DOHH2 (cell line): Measurements from ENCODE around the gene ZNF112.

Experiments used
- H3F3A ChIP-seq: fragments of 200-600 bp; sonication (generic), shearing (Covaris generic); 2 replicates; pipeline ENCODE4 v1.6.0; 2016; ENCODE audit warnings: antibody characterized with exemption, mild to moderate bottlenecking; ENCODE audit not compliant: control insufficient read depth, insufficient read depth
- H3K27ac ChIP-seq: fragments of 200-600 bp; sonication (generic); 2 replicates; pipeline ENCODE4 v1.5.1; 2014; ENCODE audit warnings: low read depth, mild to moderate bottlenecking, low read length, moderate library complexity
- H3K27me3 ChIP-seq: fragments of 200-600 bp; sonication (generic); 2 replicates; pipeline ENCODE4 v1.6.1; 2014; ENCODE audit warnings: mild to moderate bottlenecking, low read length, mixed read lengths; ENCODE audit not compliant: control insufficient read depth
- H3K36me3 ChIP-seq: fragments of 200-600 bp; sonication (generic); 2 replicates; pipeline ENCODE4 v1.6.1; 2014; ENCODE audit warnings: mild to moderate bottlenecking, low read length, moderate library complexity, mixed read lengths; ENCODE audit not compliant: control insufficient read depth
- H3K4me1 ChIP-seq: fragments of 200-600 bp; sonication (generic); 2 replicates; pipeline ENCODE4 v1.6.1; 2014; ENCODE audit warnings: mild to moderate bottlenecking, low read length, mixed read lengths; ENCODE audit not compliant: control insufficient read depth
- H3K4me2 ChIP-seq: fragments of 200-600 bp; sonication (generic); 2 replicates; pipeline ENCODE4 v1.6.0; 2014; ENCODE audit warnings: mild to moderate bottlenecking, low read length, moderate library complexity
- H3K4me3 ChIP-seq: fragments of 200-600 bp; sonication (generic); 2 replicates; pipeline ENCODE4 v1.5.1; 2014; ENCODE audit warnings: mild to moderate bottlenecking, low read length, mixed read lengths
- H3K79me2 ChIP-seq: fragments of 200-600 bp; sonication (generic); 2 replicates; pipeline ENCODE4 v1.6.1; 2014; ENCODE audit warnings: mild to moderate bottlenecking, low read length, mixed read lengths; ENCODE audit not compliant: control insufficient read depth
- H3K9me2 ChIP-seq: fragments of 200-600 bp; sonication (generic); replicated peaks from 2 replicates; pipeline ENCODE4 v1.6.1; 2014; ENCODE audit warnings: mild to moderate bottlenecking, low read length, mixed read lengths; ENCODE audit not compliant: control insufficient read depth
- H3K9me3 ChIP-seq: fragments of 200-600 bp; sonication (generic); 2 replicates; pipeline ENCODE4 v1.6.1; 2014; ENCODE audit warnings: antibody characterized with exemption, low read length, mixed read lengths; ENCODE audit not compliant: control insufficient read depth, insufficient read depth
- H4K20me1 ChIP-seq: fragments of 200-600 bp; sonication (generic); 2 replicates; pipeline ENCODE4 v1.6.0; 2014; ENCODE audit warnings: low read depth, mild to moderate bottlenecking, antibody characterized with exemption, low read length, moderate library complexity; ENCODE audit not compliant: control insufficient read depth, insufficient read depth
- CTCF ChIP-seq: fragments of 200-600 bp; sonication (generic); IDR thresholded peaks from one replicate; pipeline ENCODE4 v1.5.1; 2014; ENCODE audit warnings: antibody characterized with exemption, mild to moderate bottlenecking, low read depth, low read length; ENCODE audit not compliant: poor library complexity, severe bottlenecking
- EZH2phosphoT487 ChIP-seq: fragments of 200-600 bp; sonication (generic); IDR thresholded peaks from 2 replicates; pipeline ENCODE4 v1.6.1; 2017; ENCODE audit warnings: borderline replicate concordance, mild to moderate bottlenecking, antibody characterized with exemption, low read length, moderate library complexity, mixed read lengths

Gene ZNF112

GRCh38 chr19:44280916-44281315 is 75.6 kb downstream of the ZNF112 start:
- Histone ChIP-seq H3K36me3 (no peaks in the 10 kb centered on the region), H3K9me3 (no peaks in the 10 kb centered on the region; the same call in 1 of the 2 replicates), H3K9me2 (no peaks in the 10 kb centered on the region), H3F3A (no peaks in the 10 kb centered on the region), H4K20me1 (no peaks in the 10 kb centered on the region), H3K27ac (no peak overlapping the region), H3K79me2 (no peaks in the 10 kb centered on the region), H3K4me3 (no peak overlapping the region), H3K4me1 (no peaks in the 10 kb centered on the region), H3K4me2 (no peak overlapping the region), H3K27me3 (no peaks in the 10 kb centered on the region)
- TF ChIP-seq CTCF (no peak), EZH2phosphoT487 (no peak)

- no peaks in the 10 kb centered on the region for H3K79me2 ChIP-seq
- H3K27ac ChIP-seq, result no peak overlapping the region
- no peak overlapping the region for H3K4me3 ChIP-seq
- no peaks in the 10 kb centered on the region for H3K9me2 ChIP-seq
- H3K36me3 ChIP-seq, result no peaks in the 10 kb centered on the region
- no peak overlapping the region for H3K4me2 ChIP-seq
- H3K27me3 ChIP-seq, result no peaks in the 10 kb centered on the region
- TF ChIP-seq CTCF, result no peak
- TF ChIP-seq EZH2phosphoT487, result no peak
- H3K4me1 ChIP-seq, result no peaks in the 10 kb centered on the region
- no peaks in the 10 kb centered on the region for H4K20me1 ChIP-seq
- H3K9me3 ChIP-seq, result no peaks in the 10 kb centered on the region; the same call in 1 of the 2 replicates
- no peaks in the 10 kb centered on the region for H3F3A ChIP-seq
Observed at GRCh38 chr19:44278181-44278690, 78.2 kb downstream of the ZNF112 start.

DNA sequence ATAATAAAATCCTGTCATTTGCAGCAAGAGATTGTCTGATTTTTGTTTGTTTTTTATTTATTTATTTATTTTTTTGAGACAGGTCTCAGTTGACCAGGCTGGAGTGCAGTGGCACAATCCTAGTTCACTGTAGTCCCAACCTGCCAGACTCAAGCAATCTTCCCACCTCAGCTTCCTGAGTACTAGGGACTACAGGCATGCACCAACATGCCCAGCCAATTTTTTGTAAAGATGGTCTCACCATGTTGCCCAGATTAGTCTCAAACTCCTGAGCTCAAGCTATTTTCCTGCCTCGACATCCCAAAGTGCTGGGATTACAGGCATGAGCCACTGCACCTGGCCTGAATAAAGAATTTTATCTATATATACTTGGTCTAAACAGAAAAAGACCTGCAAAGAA is 79.1 kb downstream of the ZNF112 start:
- no peaks in the 10 kb centered on the region for H3K9me2 ChIP-seq
- H3K36me3 ChIP-seq, result no peaks in the 10 kb centered on the region
- no peaks in the 10 kb centered on the region for H3K79me2 ChIP-seq
- no peak overlapping the region for H3K4me2 ChIP-seq
- H3K9me3 ChIP-seq, result no peaks in the 10 kb centered on the region
- no peak for TF ChIP-seq CTCF
- TF ChIP-seq EZH2phosphoT487, result no peak
- no peaks in the 10 kb centered on the region for H3K4me1 ChIP-seq
- H4K20me1 ChIP-seq, result no peaks in the 10 kb centered on the region
- H3K27me3 ChIP-seq, result no peaks in the 10 kb centered on the region
- no peak overlapping the region for H3K4me3 ChIP-seq
- H3F3A ChIP-seq, result no peaks in the 10 kb centered on the region
- H3K27ac ChIP-seq, result no peak overlapping the region
